Erythroblast (primary cell): ENCODE data around the gene CYB561.

Source experiments
- GATA1 ChIP-seq: IDR thresholded peaks from 2 replicates; pipeline ENCODE4 v1.6.1; 2011; ENCODE audit warnings: low read depth, mild to moderate bottlenecking, control low read depth, low read length, moderate library complexity
- POLR2A ChIP-seq: IDR thresholded peaks from 2 replicates; pipeline ENCODE4 v1.6.1; 2011; ENCODE audit warnings: mild to moderate bottlenecking, low read length

DNA sequence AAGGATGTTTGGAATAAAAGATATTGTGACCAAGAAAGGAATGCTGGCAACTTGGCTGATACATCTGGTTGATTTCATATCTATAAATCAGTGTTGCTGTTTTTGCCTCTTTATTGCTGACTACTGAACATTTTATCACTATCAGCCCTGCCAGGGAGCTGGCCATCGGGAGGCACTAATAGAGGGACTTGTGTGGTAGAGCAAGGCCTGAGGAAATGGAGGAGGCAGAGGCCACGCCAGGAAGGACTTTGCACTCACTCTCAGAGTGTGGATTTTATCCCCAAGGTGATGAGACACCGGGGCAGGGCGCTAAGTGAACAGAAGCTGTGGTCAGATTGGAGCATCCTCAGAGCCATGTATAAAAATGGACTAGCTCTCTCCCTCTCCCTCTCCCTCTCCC is 9.3 kb upstream of the CYB561 start:
- TF ChIP-seq POLR2A = no peak
- no peak for TF ChIP-seq GATA1
